Measurements from ENCODE around the gene TCF7.
A peak's percentile ranks its signal among the peaks of the same experiment; 100 is the strongest.
"Not testable (repeated sequence)": the region's sequence is repeated elsewhere in the genome, so short reads cannot be mapped to it uniquely, and the experiment has no call there.

The TCF7 gene

DNA sequence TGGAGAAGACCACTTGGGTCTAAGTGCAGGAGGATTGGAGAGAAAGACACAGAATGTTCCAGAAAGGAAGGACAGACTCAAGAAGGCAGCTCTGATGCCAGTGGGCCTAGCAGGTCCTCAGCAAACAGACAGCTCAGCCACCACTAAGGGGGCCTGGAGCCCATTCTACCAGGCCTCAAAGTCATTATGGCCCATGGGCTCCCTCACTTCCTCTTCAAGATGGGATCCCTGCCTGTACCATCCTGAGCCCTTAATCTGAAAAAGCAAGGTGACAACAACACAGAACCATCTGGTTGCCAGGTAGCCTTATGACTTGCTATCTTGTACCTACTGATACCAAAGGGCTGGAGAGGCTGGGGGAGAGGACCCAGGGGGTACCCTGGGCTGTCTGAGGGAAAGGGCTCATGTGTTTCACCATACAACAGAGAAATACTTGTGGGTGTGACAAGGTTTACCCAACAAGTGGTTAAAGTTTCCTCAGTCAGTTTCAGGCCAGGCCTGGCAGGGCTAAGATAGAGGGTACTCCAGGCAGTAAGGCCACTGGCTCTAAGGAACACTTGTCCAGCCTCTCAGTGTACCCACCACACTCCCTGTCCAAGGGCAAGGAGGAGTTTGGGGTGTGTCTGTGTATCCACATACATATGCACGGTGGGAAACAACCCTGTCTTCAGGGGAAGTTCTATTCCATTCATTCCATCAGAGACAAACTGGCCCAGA lies 30.7 kb downstream of the TCF7 start:
- no peak for DNase-seq (ENCODE audit: low spot score)

DNA sequence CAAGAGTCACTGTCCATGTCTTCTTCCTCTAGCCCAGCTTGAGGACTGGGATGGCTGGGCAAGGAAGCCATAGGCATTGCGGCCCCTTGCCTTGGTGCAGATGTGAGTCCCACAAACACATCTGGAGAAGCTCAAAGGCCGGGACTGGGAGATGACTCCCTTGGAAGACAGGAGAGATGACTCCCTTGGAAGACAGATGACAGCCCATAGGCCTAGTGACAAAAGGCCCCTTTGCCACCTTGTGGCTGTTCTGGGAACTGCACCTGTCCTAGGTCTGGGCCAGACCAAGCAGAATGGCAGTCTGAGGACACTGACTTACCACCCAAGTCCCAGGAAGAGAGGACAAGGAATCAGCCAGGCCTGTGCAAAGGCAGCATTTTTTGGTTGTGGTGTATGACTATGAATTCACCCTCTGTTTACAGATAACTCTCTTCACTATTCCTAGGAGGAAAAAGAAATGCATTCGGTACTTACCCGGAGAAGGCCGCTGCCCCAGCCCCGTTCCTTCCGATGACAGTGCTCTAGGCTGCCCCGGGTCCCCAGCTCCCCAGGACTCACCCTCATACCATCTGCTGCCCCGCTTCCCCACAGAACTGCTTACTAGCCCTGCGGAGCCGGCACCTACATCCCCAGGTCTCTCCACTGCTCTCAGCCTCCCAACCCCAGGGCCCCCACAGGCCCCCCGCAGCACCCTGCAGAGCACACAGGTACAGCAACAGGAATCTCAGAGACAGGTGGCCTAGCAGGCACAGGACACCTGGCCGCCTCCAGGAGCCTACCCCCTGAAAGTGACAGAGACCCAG lies 31.5 kb downstream of the TCF7 start:
- peak; percentile 84 for DNase-seq (ENCODE audit: low spot score)

DNA sequence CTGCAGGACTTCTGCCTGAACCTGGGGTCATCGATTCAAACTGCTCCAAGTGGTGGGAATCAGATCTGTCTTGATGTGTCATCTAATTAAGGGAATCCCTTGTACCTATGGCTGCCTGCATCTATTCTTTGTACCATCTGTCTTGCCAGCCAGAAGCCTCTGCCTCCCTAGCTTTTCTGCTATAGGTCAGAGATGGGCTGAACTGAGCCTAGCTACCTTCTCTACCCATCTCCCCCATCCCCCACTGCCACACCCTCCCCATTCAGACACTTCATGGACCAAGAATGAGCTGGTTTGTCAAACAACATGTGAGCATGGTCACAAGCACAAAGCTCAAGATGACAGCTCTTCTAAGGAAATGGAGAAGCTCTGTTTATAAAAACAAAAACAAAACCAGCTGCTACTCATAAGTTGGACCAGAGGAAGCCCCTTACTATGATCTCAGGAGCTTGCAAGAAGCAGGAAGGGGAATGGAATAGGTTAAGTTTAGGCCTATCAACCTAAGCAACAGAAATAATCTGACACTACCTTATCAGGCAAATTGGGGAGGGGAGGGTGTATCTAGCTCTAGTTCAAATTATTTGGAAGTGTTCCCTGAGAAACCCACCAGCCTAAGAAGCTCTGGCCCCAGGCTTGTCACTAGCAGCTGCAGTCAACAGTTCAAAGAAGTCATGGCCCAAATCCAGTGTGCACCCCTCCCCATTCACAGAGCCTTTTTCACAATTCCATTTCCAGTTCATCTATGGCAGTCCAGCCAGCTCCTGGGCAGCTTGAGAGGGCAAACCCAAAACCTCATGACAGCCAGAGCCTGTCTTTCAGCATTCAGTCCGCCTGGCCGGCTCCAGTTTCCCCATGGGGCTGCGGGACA lies 32.4 kb downstream of the TCF7 start:
- DNase-seq (ENCODE audit: low spot score) = no peak

DNA sequence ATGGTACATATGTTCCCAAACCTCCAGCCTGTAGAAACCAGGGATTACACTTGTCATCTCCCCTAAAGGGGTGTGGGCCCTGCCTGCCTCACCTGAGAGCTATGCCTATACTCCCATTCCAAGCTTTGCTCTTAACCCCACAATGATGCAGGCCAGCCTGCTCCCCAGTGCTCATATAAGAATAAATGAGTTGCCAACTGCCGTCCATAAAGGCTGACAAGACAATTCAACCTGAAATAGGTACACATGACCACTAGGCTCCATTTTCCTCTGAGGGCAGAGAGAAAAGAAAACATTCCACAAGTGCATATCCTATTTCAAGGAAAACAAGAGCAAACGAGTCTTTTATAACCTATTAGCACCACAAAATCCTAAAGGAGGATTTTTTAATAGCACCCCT lies 33.8 kb downstream of the TCF7 start:
- no peak for DNase-seq (ENCODE audit: low spot score)

DNA sequence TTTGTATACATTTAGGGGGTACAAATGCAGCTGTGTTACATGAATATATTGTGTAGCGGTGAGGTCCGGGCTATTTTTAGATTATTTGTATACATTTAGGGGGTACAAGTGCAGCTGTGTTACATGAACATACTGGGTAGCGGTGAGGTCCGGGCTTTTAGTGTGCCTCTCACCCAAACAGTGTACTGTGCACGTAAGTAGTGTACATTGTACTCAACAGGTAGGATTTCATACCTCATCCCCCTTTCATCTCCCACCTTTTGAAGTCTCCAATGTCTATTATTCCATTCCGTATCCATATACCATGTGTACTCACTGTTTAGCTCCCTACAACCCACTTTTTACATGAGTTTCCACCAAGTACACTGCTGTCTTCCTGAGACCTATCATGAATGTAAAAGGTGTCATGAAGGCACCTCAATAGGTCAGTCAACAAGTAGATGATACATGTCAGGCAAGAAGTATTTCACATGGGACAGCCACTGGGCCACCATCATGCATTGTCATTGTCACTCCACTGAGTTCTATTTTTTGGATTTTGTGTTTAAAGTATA lies 34.6 kb downstream of the TCF7 start:
- no peak for DNase-seq (ENCODE audit: low spot score)

DNA sequence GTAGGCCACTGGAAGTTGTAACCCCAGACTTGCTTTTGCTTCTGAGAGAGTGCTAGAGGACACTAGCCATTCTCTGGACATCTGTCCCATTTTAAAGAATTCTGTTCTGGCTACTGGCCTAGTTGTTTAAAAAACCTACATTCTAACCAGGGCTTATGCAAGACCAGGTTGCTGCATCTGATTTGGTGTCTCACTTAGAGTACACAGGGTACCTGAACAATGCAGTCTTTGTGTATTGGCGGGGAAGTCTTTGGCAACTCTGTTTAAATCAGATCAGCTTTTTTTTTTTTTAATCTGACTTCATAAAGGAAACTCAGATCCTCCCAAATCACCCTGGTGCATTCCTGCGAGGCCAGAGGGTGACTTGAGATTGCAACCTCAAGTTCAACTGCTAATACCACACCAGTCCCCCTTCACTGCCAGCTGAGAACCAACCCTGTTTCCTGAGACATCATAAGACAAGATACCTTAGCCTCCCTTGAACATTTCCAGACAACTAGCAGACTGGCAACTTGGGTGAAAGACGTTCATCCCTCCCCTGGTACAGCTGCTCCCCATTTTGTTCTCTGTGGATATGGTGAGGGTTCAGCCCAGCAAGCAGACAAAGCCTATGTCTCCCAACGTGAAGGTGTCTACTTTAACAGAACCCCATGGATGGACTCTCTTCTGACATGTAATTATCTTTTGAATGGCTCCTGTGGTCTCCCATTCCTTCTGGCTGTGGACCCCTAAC lies 35.3 kb downstream of the TCF7 start:
- no peak for DNase-seq (ENCODE audit: low spot score)

DNA sequence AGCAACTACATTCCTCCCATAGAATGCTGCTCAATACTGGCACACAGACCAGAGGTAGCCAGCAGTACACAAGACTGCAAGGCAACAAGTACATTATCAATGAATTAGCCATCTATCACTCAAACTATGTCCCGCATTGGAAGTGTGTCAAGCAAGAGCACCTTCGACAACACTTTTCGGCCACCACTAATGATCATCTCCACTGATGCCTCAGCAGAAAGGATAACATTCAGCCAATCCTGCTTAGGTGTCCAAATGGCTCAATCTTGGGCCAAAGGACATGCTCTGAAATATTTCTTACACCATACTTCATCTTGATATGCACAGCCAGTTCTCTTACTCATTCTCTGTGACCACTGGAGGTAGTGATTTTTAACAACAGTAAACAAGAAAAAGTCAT lies 37.2 kb downstream of the TCF7 start:
- DNase-seq (ENCODE audit: low spot score) = no peak

DNA sequence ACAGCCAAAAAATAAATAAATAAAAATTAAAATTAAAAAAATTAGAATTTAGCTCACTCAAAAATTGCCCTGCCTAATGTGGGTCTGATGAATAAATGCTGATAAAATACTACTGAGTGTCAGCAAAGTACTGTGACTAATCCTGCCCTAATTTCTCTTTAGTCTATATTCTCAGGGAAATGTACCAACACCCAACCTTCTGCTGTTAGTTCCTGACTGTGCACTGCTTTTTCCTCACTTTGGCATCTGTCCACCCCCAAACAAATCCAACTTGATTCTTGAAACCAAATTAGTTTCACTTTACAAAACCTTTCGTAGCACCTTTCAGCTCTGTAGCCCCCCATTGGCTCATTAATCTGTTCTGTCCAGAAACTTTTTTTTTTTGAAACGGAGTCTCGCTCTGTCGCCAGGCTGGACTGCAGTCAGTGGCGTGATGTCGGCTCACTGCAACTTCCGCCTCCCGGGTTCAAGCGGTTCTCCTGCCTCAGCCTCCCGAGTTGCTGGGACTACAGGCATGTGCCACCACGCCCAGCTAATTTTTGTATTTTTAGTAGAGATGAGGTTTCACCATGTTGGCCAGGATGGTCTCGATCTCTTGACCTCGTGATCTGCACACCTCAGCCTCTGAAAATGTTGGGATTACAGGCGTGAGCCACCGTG lies 37.8 kb downstream of the TCF7 start:
- not testable (repeated sequence) for DNase-seq (ENCODE audit: low spot score)

DNA sequence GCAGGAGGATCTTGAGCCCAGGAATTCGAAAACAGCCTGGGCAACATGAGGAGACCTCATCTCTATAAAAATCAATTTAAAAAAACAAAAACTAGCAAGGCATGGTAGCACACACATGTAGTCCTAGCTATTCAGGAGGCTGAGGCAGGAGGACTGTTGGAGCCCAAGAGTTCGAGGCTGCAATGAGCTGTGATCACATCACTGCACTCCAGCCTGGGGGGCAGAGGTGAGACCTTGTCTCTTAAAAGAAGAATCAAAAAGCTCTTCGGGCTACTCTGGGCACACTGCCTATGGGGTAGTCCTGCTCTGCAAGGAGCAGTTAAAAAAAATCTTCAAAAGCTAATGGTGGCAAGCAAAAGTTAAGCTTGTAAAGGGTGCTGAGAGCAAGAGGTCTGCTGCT lies 38.8 kb downstream of the TCF7 start:
- DNase-seq (ENCODE audit: low spot score) = no peak

DNA sequence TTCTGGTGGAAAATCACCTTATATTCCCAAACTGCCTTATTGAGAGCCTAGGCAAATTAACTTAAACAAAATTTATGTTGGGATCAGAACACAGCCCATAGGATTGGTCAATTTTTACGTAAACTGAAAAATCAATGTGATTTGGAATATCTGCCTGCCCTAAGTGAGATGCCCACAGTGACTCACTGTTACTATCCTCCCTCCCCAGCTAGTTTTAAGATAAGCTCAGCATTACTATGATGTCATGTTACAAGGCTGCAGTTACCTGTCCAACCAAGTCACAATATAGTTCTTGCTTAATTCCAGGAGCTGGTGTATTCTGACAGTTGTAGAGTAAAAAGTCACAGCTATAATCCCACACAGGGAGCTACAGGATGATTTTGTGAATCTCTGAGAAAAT lies 39.2 kb downstream of the TCF7 start:
- DNase-seq (ENCODE audit: low spot score) = no peak

DNA sequence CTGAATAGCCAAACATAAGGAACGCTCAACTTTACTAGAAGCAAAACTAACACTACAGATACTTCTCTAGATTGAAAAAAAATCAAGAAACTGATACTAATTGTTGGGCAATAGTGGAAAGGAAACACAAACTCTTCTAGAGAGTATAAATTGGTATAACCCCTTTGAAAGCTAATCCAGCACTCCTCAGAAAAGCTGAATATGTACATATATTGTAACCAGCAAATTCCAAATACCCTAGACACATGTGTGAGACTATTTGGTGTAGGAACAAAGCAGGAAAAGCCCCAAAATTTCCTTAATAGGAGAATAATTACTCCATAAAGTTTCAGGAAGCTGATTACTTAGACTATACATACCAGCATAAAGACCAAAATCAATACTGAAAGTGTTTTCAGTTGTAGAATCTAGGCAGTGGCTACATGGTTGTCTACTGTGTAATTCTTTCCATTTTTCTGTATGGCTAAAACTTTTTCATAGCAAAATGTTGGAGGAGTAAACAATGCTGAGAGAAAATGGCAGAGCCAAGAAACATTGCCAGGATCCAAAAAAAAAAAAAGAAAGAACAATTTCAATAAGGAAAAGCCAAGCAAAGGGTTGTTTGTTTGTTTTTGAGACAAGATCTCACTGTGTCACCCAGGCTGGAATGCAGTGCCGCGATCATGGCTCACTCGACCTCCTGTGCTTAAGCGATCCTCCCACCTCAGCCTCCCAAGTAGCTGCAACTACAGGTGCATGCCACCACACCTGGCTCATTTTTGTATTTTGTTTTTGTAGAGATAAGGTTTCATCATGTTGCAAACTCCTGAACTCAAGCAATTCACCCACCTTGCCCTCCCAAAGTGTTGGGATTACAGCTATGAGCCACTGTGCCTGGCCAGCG lies 47.3 kb downstream of the TCF7 start:
- DNase-seq (ENCODE audit: low spot score) = no peak

DNA sequence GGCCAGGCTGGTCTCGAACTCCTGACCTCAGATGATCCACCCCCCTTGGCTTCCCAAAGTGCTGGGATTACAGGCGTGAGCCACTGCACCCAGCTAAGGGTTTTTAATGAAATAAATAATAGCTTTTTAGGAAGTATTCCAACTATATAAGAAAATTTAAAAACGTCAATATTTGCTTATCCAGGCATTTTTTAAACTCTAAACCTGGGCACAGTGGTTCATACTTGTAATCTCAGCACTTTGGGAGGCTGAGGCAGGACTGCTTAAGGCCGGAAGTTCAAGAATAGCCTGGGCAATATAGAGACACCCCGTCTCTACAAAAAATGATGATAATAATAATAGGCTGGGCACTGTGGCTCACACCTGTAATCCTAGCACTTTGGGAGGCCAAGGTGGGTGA lies 48.1 kb downstream of the TCF7 start:
- no peak for DNase-seq (ENCODE audit: low spot score)

DNA sequence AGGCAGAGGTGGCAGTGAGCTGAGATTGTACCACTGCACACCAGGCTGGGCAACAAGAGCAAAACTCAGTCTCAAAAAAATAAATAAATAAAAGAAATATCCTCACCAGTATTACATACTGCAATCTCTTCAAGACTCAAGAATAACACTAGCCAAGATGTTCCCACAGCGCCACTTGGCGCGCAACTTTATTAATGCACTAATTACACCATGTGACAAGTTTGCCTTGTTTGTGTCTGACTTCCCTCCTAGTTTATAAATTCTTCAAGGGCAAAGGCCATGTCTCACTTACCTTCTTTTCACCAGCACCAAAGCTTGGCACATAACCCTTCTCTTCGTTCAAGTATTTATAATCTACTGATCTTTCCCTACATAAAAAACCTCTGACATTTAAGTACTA lies 57.5 kb downstream of the TCF7 start:
- no peak for DNase-seq (ENCODE audit: low spot score)

DNA sequence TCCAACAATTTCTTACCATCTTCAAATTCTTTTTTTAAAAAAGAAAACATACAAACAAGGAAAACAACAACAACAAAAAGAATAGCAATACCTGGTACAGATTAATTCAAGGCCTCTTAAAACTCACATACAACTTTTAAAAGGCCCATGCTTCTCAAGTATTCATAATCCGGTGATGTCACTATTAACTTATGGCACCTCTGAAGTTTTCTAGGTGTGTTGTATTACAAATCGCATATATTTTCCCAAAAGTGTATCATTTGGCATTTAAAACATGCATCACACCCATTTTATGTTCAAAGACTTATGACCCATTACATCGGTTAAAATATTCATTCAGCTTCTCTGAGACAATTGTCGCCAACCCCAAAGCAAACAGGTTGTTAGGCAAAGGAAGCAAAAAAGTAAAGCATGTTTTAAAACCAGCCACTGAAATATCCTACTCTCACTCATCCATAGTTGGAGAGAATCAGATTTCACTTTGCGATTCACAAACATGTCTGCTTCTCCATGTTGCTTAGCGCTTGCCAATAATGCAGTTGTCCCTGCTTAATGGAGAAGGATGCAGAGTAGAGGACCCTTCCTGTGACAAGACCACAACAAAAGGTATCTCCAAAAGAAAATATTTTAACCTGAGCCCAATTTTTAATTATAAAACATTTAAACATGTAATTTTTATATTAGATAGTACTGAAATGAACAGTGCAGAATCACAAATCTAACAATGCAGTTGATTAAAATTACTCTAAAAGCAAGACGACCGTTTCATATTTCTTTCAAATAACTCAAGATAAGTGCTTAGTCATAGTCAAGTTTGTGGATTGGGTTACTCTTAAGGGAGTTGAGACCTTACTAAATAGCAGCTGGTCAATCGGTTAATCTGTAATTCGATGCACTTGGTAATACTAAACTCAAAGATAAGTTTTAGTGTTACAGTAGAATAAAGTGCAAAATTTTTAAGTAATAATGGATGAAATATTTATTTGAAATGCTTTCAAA lies 60.7 kb downstream of the TCF7 start:
- DNase-seq (ENCODE audit: low spot score) = peak; percentile 36

DNA sequence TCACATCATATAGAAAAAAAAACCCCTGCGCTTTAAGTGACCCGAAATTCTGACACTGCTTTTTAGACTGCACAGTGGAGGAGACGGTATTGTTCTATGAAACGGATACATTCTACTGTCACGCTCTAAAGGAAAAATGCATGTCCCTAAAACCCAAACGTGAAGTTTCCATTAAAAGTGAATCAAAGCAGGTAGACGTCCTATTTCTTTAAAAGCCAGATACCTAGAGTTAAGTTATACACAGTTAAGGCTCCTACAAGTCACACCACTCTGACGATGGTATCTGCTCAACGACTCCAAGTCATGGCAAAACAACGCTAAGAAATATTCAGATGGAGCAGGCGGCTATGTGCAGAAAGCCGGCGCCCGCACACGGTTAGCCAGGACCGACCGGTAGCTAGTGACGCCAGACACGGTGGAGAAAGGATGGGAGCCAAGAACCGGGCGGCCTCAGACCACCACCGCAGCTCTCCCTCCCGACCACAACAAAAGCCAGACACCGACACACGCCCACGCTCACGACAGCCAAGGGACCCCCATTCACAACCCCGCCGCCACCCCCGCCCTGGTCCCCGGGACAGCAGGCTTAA lies 61.5 kb downstream of the TCF7 start:
- DNase-seq (ENCODE audit: low spot score) = peak; percentile 59

DNA sequence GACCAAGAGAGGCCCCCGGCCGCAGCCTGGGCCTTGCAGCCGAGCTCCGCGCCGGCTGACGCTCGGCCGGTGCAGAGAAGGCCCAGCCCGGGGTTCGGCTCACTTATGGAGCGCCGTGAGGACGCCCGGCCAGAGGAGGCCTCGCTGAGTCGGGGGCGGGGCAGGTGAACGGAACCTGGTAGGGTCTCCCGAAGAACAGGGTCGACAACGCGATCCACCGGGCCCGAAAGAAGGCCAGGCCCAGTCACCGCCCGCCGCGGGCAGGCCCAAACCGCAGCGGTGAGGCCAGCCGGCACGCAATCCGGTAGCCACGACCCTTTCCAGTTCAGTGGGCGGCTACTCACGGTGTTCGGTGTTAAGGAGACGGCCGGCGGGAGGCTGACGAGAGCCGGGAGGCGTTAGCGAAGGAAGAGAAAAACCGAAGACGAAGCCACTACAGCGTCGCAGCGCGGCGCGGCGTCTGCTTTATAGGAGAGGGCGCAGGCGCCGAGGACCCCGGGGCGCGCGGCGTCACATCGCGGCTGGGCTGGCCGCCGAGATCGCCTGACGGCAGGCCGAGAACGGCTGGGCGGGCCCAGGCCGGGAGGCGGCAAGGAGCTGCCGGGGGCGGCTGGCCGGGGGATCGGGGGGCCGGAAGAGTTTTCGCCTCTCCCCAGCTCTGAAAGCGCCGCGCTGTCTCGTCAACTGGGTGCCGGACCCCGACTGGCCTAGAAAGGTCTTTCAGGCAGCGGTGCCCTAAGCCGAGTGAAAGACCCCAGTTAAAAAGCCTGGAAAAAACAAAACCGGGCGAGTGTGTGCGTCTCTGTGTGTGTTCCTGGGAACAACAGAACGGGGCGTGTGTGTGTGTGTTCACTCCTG lies 62.3 kb downstream of the TCF7 start, which contains the start of gene SKP1:
SKP1 (minus strand) TSS at position 440 of the 858 bp plus-strand sequence. CDS start 2,928 bp downstream, outside the sequence.
- peak; percentile 90 for DNase-seq (ENCODE audit: low spot score)

DNA sequence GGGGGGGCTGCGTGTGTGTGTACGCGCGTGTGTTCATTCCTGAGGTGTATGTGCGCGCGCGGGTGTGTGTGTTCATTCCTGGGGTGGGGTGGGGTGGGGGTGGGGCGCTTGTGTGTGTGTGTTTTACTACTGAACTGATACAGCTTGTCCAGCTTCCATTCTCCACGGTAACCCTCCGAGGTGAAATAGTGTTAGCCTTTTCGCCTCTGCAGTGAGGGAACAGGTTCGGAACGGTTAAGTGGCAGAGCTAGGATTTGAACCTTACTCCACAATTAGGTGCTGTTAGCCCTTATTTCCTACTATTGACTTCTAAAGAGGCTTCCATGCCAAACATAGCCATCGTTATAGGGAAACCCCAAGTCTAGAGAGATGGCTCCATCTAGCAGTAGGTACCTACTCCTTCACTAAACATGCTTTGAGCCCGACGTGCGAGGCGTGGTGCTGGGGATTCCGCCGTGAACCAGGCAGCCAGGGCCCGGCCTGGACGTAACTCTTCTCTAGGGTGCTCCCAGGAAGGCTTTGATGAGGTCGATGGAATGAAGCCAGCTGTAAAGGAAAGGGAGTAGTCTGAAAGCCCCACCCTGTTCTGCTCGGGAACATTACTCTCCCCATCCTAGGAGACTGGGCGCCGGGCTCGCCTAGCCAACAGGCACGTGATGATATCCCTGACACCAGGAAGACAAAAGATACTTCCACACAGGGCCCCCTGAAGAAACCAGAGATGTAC lies 63.1 kb downstream of the TCF7 start:
- no peak for DNase-seq (ENCODE audit: low spot score)

Data from NAMALWA (cell line).